Head of caudate nucleus (tissue), 42 donors: ENCODE data around the gene CLPTM1.
"Not testable (repeated sequence)": the region's sequence is repeated elsewhere in the genome, so short reads cannot be mapped to it uniquely, and the experiment has no call there.

Experiments
- DNase-seq, 42 donors: peaks; one replicate each; pipeline versions ENCODE4 v3.0.0 to v3.0.0-alpha.2; 2020 to 2021; ENCODE audit warnings: mixed read lengths in 7 of 42
- intact Hi-C: fragments of 100-400 bp; cut with DNase I; formaldehyde crosslinking; loops from one replicate; pipeline ENCODE4 v1.15.0; 2022

CLPTM1 gene

GRCh38 chr19:44961821-44962220, 6.6 kb downstream of the CLPTM1 start:
- DNase-seq = no peak
- intact Hi-C loops = no loop called here

- intact Hi-C loops = no loop called here
- DNase-seq = peak in 26 of 42 donors; percentile 11 to 77 (median 40)
These were observed 12.9 kb downstream of the CLPTM1 start for GRCh38 chr19:44968118-44968517.

DNA sequence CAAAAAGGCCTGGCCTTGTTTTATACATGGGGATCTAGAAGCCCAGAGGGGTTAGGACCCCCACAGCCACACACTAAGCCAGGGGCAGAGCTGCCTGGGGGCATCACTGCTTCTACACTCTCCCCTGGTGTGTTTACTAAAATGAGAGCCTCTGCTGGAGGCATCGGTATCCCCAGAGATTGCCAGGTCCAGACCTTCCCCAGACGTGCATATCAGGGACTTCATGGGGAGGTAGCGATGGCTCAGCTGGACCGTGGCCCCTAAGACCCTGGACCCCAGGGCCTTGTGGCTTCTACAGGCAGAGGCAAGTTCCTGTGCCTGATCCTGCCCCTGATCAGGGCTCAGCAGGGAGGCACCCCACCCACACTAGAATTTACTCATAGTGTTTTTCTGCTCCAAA, 13.5 kb downstream of the CLPTM1 start:
- DNase-seq = peak in 2 of 42 donors; percentile 28 to 32
- intact Hi-C loops = no loop called here

DNA sequence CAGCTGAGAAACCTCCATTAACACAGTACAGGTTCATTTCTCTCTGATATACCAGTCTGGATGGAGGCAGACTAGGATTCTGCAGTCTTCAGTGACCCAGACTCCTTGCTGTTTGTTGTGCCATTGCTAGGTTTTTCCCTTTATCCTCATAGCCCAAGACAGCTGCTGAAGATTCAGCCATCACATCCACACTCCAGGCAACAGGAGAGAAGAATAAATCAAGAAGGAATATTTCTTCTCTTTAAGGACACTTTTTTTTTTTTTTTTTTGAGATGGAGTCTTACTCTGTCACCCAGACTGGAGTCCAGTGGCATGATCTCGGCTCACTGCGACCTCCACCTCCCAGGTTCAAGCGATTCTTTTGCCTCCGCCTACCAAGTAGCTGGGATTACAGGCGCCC, 14.3 kb downstream of the CLPTM1 start:
- no peak for DNase-seq
- intact Hi-C loops = no loop called here

GRCh38 chr19:44971451-44971850, 16.3 kb downstream of the CLPTM1 start:
- intact Hi-C loops, DNase-seq: not testable (repeated sequence)

DNA sequence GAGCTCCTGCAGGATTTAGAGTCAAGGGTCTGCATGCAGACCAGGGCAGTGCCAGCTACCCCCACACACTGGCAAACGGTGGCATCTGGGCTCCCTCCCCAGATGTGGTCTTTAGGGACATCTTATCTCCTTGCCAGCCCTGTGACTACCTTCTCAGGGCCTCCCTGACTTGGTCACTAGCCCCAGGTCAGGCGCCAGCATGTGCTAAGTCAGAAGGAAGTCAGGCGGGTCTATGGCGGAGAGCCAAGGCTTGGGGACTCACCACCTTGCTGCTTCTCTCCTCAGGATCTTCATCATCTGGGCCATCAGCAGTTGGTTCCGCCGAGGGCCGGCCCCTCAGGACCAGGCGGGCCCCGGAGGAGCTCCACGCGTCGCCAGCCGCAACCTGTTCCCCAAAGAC, 17.6 kb downstream of the CLPTM1 start:
- DNase-seq = no peak
- intact Hi-C loops = no loop called here

DNA sequence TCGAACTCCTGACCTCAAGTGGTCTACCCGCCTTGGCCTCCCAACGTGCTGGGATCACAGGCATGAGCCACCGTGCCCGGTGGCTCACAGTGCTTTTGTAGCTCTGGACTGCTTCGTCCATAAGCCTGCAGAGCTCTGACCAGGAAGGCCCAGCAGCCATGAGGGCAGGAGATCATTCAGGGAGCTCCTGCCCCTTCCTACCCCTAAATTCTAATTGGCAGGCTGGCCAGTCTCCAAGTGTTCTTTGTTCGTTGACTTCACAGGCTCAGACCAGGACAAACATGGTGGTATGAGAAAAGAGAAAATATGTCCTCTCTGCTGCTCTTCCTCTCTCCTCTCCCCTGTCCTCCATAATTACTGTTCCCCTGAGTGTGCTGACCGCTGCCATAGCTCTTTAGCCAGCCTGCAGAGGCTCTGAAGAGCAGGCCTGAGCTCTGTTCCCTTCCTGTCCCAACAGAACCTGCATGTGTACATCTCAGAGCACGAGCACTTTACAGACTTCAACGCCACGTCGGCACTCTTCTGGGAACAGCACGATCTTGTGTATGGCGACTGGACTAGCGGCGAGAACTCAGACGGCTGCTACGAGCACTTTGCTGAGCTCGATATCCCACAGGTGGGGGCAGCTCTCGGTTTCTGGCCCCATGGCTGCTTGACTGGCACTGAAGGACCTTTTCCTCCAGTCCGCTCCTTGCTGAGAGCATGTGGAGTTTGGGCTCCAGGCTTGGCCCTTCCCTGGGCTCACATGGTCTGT, 19.0 kb downstream of the CLPTM1 start:
- intact Hi-C loops = no loop called here

DNA sequence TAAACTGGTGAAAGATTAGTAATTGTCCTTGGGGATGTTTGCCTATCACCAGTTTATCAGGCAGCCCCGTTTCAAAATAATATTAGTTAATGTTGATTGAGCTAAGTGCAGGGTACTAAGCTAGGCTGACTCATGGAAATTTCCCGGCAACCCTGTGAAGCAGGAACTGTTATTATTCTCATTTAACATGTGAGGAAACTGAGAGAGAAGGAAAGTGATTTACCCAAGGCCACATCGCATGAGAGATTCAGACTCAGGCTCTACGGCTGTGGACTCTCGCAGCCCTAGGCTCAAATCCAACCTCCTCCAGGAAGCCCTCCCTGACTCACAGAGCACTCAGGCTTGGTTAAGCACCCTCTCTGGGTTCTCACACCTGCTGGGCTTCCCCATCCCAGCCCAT, 19.7 kb downstream of the CLPTM1 start:
- intact Hi-C loops = no loop called here
- DNase-seq = no peak

More for the DNA sequence above, 19.0 kb downstream of the CLPTM1 start:
- DNase-seq = no peak

DNA sequence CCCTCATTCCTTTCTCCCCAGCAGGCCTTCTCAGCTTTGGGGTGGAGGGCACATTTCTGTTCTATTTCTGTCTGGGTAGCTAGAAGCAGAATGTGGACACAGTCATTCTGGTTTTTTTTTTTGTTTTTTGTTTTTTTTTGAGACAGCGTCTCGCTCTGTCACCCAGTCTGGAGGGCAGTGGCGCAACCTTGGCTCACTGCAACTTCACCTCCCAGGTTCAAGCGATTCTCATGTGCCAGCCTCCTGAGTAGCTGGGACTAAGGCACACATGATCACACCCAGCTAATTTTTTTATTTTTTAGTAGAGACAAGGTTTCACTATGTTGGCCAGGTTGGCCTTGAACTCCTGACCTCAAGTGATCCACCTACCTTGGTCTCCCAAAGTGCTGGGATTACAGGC, 20.3 kb downstream of the CLPTM1 start:
- no peak for DNase-seq
- intact Hi-C loops = no loop called here

DNA sequence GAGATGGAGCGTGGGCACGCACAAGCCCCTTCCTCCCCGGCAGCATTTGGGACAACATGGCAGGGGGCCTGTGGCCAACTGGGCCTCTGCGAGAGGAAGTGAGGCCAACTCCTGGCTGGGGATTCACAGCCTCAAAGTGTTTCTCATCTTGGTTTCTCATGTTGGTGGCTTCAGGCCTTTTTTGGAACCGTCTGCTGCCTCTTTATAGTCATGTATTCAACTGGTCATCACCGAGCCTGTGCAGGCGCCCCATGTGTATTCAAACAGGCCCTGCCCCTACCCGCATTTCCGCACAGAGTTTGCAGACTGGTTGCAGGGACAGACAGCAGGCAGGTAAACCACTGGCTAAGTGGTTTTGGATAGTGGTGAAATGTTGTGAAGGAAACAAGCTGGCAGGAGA, 28.8 kb downstream of the CLPTM1 start:
- DNase-seq = no peak
- intact Hi-C loops = no loop called here

DNA sequence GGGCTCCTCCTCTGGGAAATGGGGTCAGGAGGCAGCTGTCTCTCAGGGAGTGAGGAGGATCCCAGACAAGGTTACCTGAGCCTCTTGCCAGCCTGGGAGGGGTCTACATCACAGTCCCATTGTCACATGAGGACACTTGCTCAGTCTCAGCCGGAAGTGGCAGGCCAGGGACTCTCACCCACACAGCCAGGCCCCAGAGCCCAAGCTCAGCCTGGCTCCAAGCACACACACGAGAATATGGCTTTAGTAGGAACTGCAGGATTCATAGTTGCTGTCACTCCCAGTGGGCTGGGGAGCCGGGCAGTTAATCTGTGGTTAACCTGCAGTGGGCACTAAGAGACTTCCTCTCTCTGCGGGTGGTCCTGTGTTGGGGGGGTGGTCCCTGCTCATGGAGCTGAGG, 30.3 kb downstream of the CLPTM1 start:
- intact Hi-C loops = no loop called here
- no peak for DNase-seq

- DNase-seq = no peak
- intact Hi-C loops = no loop called here
These were observed 31.2 kb downstream of the CLPTM1 start for GRCh38 chr19:44986389-44986788.

DNA sequence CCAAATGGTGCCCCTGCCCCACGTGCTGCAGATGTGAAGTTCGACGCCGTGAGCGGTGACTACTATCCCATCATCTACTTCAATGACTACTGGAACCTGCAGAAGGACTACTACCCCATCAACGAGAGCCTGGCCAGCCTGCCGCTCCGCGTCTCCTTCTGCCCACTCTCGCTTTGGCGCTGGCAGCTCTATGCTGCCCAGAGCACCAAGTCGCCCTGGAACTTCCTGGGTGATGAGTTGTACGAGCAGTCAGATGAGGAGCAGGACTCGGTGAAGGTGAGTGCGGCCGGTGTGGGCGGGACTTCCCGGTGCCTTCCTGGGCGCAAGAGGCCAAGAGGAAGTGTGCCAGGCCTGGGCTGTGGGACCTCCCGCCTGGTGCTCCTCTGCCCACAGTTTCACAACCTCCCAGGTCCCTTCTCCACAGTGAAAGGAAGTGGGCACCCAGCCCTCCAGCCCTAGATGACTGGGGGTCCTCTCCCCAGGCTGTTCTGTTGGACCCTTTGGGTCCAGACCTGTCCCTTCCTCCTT, 32.0 kb downstream of the CLPTM1 start:
- no peak for DNase-seq
- intact Hi-C loops = no loop called here

GRCh38 chr19:44988273-44988672, 33.1 kb downstream of the CLPTM1 start:
- intact Hi-C loops = no loop called here
- no peak for DNase-seq

DNA sequence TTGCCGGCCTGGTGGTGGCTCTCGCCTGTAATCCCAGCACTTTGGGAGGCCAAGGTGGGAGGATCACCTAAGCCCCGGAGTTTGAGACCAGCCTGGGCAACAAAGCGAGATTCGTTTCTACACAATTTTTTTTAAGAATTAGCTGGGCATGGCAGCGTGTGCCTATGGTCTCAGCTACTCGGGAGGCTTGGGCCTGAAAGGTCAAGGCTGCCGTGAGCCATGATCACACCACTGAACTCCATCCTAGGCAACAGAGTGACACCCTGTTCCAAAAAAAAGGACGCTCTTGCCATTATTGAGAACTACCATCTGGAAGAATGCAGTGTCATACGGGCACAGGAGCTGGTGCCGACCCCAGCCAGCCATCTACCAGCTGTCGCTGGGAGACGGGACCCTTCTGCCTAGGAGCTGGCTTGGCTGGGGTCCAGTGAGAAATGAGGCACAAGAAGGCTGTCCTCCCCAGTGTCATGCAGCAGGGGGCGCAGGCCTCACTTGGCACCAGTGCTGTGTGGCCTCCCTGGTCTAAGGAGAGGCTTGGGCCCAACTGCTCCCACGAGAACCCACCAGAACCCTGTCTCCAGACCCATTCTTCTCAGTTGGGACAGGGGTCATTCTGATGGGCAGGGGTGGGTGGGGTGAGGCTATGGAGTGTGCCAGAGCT, 33.8 kb downstream of the CLPTM1 start:
- intact Hi-C loops = no loop called here
- DNase-seq = peak in 41 of 42 donors; percentile 31 to 84 (median 56)

GRCh38 chr19:44990459-44990858, 35.3 kb downstream of the CLPTM1 start:
- intact Hi-C loops = no loop called here
- no peak for DNase-seq

GRCh38 chr19:44990966-44991365, 35.8 kb downstream of the CLPTM1 start:
- no peak for DNase-seq

DNA sequence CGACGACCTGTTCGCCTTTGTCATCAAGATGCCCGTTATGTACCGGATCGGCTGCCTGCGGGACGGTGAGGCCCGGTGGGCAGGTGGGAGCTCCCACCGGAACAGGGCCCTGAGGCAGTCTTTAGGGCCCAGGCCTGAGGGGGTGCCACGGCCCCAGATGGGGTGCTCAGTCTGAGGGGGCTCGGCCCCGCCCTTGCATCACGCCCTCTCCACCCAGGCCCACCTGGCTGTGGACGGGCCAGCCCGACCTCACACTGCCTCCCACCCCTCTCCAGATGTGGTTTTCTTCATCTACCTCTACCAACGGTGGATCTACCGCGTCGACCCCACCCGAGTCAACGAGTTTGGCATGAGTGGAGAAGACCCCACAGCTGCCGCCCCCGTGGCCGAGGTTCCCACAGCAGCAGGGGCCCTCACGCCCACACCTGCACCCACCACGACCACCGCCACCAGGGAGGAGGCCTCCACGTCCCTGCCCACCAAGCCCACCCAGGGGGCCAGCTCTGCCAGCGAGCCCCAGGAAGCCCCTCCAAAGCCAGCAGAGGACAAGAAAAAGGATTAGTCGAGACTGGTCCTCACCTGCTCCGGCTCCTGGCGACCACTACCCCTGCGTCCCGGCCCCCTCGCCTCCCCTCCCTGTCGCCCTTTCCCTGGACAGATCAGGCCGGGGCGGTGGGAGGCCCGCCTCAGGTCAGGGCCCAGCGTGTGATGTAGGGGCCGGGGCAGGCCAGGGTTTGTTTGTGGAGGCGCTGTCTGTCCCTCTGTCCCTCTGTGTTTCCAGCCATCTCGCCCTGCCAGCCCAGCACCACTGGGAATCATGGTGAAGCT, 37.4 kb downstream of the CLPTM1 start:
- intact Hi-C loops = no loop called here
- no peak for DNase-seq

More at GRCh38 chr19:44990966-44991365, 35.8 kb downstream of the CLPTM1 start:
- intact Hi-C loops = no loop called here

GRCh38 chr19:44993526-44993925, 38.3 kb downstream of the CLPTM1 start:
- intact Hi-C loops = no loop called here
- DNase-seq = no peak
